Panc1 (cell line): ENCODE measurements around the gene TSSC4.

Source experiments
- CTCF ChIP-seq: fragments of 450-650 bp; IDR thresholded peaks from 2 replicates; pipeline ENCODE4 v1.5.1; 2017; ENCODE audit warnings: mild to moderate bottlenecking
- POLR2AphosphoS5 ChIP-seq: IDR thresholded peaks from 2 replicates; pipeline ENCODE4 v1.6.1; 2012; ENCODE audit warnings: mild to moderate bottlenecking, low read depth, low read length, moderate library complexity
- SIN3A ChIP-seq: IDR thresholded peaks from 2 replicates; pipeline ENCODE4 v1.6.1; 2012; ENCODE audit warnings: low read depth, mild to moderate bottlenecking, low read length, moderate library complexity, borderline replicate concordance; ENCODE audit not compliant: insufficient read depth

GRCh38 chr11:2410616-2411015 lies 10.1 kb downstream of the TSSC4 start:
- no peak for TF ChIP-seq POLR2AphosphoS5
- no peak for TF ChIP-seq CTCF
- TF ChIP-seq SIN3A: no peak
